HG03571 (cell line): ENCODE measurements around the gene CUBN.
"Not testable (repeated sequence)": the region's sequence is repeated elsewhere in the genome, so short reads cannot be mapped to it uniquely, and the experiment has no call there.

Experiments
- ATAC-seq: cut with Tn5 transposase; IDR thresholded peaks from one replicate; pipeline ENCODE4 v1.9.1; 2021; ENCODE audit not compliant: unreplicated experiment

Gene CUBN

DNA sequence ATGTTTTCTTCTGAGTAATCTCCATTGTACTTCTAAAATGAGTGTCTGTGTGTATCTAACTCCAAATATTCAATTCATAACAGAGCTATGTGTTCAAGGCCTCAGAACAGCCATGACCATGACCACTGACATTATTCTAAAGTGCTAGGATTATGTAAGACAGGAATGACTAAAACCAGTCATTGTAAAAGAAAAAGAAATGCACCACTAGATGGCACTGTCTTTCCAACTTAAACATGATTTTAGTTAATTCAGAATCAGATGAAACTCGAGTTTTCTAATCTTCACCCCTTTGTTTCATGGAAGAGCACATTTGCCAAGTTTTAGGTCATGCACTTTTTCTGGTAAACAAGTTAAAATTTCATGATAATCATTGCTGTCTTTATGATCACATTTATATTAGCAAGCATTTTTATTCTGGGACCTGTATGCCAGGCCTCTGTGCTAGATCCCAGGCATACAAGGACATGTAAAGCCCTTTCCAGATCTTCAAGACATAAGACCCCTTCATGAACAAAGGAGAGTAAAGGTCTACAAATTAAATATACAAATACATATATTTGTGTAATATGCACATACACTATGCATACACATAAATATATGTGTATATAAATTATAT, 286.2 kb downstream of the CUBN start:
- peak; percentile 52 for ATAC-seq

DNA sequence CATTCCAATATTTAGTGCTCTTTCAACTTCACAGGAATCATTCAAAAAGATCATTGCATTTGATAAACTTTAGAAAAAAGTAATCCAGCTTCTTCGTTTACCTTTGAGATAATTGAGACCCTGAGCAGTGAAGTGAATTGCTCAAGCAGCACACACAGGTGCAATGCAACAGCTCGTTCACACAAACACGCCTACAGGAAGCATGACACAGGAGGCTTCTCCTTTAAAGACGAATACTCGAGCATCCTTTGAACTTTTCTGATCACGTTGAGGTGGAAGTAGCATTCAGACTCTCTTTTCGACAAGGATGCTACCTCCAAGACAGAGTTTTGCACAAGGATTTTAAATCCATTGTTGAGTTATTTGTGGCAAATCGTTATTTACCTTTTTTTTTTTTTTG, 294.4 kb downstream of the CUBN start:
- no peak for ATAC-seq

DNA sequence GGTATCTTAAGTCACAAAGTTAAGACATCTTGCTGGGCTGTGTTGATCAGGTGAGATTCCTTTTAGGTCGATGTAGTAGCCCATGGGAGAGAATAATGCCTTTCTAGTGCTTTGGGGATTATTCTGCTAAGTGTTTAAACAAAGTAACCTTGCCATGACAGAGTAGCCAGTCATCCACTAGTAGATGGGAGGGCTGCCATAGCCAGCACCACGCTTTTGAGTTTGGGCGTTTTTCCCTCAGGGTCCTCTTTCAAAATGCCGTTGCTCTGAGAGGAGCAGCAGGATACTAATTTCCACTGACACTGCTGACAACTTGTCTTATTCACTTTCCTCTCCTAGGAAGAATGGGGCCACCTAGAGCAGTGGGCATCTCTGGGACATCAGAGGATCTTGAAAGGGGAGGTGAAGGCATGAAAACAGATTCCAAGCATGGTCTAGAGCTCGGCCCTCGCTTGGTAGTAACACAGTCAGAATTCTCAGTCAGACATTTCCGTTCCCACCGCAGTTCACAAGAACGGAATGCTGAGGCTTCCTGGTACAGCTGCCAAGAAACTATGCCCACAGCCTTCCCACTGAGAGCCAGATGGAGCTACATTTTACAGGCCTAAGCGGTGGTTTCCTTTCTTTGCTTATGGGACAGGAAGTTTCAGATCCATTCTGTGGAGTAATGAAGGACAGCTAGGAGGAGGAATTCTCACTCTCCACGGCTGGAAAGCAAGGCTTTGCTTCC, 297.1 kb downstream of the CUBN start:
- no peak for ATAC-seq

DNA sequence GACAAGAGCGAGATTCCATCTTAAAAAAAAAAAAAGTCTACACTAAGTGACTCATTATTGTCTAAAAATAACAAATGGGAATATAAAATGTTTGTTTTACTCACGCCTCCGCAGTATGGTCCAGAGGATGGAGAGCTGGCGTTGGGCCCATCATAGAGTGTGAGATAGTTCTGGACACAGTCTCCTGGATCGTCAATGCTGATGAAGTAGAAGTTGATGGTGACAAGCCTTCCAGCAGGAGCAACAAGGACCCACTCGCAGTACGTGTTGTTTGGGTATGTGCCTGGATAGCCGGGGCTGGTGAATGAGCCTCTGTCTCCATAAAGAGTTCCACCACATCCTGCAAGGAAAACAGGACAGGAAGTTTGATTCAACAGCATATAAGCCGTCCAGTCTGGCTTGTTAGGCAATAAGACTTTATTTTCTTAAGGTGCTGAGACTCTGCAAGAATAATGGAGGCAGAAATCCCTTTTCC, 300.9 kb downstream of the CUBN start:
- no peak for ATAC-seq

DNA sequence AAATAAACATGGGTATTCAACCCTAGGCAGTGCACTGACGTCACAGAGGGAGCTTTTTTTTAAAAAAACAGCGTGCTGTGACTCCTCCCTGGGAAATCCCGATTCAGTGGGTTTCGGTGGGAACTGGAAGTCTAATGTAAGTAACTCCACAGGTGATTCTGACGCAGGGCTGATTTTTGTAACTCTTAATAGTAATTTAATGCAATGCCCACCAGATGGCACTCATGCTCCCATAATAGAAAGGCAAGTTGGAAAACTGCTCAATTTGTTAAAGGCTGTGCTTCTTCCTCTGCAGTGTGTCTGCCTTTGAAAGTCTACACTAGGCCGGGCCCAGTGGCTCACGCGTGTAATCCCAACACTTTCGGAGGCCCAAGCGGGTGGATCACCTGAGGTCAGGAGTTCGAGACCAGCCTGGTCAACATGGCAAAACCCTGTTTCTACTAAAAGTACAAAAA, 301.5 kb downstream of the CUBN start:
- peak; percentile 57 for ATAC-seq

DNA sequence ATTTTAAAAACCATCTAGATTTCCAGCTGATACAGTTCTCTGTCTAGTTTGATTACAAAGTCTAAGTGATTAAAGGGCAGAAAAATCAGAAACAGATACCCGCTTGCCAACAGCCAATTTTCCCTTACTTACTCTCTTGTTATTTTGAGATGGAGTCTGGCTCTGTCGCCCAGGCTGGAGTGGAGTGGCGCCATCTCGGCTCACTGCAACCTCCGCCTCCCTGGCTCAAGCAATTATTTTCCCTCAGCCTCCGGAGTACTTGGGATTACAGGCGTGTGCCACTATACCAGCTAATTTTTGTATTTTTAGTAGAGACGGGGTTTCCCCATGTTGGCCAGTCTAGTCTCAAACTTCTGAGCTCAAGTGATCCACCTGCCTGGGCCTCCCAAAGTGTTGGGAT, 302.1 kb downstream of the CUBN start:
- not testable (repeated sequence) for ATAC-seq

DNA sequence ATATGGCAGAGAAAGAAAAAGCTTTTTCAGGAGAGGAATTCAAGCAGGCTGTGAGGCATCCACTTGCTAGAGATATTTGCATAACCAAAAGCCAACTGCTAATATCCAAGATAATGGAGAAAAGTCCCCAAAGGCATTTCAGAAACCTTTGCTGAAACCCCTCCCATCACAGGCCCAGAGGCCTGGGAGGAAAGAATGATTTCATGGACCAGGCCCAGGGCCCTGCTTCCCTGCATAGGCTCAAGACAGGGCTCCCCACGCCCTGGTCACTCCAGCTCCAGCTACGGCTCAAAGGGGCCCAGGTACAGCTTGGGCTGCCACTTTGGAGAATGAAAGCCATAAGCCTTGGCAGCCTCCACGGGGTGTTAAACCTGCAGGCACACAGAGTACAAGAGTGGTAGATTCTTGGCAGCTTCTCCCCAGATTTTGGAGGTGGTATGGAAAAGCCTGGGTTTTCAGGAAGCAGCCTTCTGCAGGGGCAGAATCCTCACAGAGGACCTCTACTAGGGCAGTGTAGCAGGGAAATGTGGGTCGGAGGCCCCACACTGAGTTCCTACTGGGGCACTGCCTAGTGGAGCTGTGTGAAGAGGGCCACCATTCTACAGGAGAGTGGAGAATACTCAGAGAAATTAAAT, 306.8 kb downstream of the CUBN start:
- ATAC-seq = no peak

DNA sequence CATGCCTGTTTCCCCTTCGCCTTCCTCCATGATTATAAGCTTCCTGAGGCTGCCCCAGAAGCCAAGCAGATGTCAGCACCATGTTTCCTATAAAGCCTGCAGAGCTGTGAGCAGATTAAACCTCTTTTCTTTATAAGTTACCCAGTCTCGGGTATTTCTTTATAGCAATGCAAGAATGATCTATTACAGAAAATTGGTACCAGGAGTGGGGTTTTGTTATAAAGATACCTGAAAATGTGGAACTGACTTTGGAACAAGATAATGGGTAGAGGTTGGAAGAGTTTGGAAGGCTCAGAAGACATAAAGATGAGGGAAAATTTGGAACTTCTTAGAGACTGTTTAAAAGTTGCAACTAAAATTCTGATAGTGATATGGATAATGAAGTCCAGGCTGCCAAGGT, 307.6 kb downstream of the CUBN start:
- ATAC-seq = no peak

DNA sequence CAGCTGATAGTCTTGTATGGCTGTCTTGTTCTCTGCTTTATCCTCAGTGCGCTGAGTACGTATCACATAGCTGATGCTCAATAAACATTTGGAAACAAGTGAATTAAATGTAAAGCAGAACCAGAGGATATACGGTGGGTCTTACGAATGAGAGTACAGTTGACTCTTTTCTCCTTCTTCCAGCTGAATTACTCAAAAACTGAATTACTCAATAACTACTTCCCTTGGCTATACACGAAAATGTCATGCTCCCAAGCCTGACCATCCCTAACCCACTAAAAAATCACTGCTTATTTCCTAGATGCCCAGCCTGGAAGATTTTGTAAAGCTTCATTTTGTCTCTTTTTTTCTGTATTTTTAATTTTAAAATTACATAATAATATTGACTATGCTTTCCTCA, 309.2 kb downstream of the CUBN start:
- ATAC-seq = no peak

DNA sequence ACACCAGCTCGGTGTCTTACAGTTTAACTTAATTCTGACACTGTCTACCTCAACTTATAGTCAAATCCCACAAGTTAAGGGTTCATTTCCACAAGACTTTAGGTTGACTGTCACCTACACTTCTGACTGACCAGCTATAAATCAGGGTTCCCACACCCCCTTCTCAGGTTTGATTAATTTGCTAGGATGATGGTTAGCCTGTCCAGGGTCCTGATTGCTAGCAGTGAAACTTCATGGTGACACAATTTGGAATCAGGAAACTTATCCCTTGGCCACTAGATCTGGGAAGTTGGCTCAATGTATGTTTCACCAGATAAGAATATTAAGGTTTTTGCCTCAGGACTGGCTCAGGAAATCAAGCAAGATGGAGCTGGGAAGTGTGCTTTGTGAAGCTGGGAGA, 309.6 kb downstream of the CUBN start:
- no peak for ATAC-seq

DNA sequence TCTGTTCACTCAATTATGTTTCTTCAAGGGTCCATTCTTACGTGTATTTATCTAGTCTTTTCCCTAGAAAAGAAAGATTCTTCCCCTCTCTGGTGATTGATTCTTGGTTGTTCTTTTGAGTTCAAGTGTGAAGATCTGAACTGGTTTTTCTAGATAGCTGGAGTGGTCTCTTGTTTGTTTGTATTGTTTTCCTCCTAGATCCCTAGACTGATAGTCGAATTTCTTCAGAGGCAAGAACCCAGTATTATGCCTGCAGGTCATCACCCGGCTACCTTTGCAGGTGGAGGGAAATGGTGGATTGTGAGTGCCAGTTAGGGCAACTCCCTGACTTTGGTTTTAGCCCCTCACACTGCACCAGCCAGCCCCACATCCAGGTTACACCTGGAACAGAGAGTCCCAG, 310.2 kb downstream of the CUBN start:
- no peak for ATAC-seq

DNA sequence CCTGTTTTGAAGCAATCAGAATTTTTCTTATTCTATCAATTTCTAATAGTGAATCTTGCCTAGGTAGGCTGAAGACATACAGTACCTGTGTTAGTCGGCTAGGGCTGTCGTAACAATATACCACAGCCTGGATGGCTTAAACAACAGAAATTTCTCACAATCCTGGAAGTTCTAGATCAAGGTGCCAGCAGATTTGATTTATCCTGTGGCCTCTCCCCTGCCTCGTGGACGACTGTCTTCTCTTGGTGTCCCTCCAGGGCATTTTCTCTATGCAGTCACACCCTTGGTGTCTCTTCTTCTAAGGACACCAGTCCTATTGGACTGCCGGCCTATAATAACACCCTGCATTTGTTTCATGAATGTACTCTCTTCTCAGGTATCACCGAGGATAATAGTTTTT, 310.6 kb downstream of the CUBN start:
- no peak for ATAC-seq

DNA sequence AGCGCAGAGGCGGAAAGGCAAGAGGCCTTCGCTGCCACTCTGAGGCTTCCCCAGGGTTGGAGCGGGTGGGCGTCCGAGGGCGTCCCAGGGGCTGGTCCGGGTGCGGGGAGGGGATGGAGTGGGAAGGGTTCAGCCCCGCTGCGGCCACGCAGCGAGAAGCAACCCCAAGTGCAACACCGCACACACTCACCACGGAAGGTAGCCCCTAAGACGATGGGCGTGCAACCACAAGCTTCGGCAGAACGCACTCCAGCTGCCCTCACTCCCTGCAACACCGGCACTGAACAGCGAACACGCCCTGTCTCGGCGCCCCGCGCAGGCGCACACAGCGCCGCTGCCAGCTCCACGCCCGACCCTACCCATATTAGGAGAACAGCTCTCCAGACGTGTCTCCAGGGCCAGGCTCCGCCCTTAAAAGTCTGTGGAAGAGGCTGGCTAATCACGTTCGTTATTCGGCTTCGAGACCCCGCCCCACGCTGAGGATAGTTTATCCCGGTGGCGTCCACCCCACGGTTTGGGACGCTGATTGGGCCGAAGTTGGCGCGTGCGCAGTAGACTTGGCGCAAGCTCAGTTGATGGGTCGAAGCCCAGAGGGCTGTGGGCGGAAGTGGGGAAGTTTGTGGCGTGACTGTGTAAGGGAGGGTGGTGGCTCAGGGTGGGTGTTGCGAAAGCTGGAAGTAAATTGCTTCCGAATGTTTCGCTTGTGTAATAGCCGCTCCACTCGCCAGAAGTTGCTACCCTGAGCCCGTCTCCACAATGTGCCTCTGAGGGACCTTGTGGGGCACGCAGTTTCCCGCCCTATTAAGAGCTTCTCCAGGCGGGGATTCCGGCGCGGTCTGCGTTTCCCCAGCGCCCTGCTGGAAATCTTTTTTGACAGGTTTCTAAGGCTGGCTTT, 312.2 kb downstream of the CUBN start, which contains the start of gene RSU1:
Gene RSU1, minus strand, starts transcription at position 300 of the 895 bp plus-strand sequence. CDS start 343 bp downstream, outside the sequence.
- ATAC-seq = peak; percentile 98

DNA sequence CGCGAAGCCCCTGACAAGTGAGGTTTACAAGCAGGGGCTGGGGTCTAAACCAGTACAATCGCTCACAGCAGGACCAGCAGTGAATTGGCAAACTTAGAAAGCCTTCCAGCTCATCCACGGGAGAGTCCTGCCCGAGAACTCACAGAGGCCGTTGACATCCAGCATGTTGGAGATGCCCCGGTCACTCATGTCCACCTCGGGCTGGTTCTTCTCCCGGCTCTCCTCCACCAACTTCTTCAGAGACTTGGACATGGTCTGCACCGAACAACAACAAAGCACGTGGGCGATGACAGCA, 312.8 kb downstream of the CUBN start:
- ATAC-seq = no peak

DNA sequence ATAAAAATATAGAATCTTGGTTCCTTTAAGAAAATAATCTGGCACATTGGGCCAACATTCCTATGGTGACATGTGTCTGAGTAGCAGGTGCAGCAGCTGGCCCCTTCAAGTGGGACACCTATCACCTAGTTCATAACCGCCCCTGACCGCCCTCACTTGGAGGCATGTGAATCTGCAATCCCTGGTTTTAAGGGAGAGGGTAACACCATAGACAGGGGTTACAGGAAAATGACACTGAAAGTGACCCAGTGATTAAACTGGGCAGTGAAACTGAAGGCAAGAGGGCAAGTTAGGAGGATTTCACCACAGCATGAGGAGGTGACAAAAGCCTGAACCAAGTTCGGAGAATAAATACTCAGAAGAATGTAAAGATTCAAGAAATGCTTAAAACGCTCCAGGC, 313.4 kb downstream of the CUBN start:
- no peak for ATAC-seq

DNA sequence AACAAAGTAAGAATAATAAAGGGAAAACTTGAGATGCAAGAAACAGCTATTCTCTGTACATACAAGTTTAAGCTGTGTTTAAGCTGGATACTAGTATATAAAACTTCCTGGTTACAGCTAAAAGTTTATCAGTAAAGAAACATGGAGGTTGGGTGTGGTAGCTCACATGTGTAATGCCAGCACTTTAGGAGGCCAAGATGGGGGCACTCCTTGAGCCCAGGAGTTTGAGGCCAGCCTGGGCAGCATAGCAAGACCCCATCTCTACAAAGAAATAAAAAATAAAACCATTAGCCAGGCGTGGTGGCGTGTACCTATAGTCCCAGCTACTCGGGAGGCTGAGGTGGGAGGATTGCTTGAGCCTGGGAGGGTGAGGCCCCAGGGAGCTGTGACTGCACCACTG, 315.6 kb downstream of the CUBN start:
- ATAC-seq = no peak

DNA sequence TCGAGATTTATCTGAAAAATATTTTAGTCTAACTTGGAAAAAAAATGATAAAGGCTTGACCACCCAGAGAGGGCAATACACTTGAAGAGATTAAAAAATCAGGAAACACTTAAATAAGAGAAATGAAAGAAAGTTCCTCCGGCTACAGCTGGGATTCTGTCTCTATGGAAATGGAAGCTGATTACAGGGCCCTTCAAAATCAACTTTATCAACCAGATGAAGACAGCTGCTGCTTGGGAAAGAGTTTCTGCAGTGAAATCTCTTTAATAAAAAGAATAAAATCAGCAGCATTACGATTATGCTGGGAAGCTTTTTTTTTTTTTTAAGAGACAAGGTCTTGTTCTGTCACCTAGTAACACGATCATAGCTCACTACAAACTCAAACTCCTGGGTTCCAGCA, 316.9 kb downstream of the CUBN start:
- no peak for ATAC-seq

DNA sequence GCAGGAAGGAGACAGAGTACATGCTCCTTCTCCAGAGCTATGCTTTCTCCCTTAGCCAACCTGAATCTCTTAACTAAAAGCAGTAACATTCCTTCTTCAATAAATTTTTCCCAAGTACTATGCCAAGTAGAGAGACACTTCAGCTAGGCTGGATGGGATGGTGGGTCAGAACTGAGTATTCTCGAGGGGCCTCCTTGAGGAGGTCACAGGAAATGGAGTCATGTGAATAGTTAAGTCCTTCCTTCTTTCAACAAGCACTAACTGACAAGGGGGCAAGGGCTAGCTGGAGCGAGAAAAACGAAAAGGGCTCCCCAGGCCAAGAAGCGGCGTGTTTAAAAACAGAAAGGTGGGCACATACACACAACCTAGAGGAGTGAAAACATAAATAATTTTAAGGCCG, 317.8 kb downstream of the CUBN start:
- ATAC-seq = no peak

DNA sequence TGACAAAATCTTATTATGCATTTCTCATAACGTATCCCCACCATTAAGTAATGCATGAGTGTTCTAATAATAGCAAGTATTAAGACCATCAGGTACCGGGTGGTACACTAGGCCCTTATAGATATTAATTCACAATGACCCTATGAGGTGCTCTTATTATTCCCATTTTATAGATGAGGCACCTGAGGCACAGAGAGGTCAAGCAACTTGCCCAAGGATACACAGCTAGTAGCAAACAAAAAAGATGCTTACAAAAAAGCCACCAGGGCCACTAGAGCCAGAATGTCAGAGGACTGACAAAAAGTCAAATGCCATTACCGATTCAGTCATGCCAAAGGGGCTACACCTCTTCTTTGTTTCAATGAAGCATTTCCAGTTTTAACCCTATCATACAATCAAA, 318.3 kb downstream of the CUBN start:
- no peak for ATAC-seq

DNA sequence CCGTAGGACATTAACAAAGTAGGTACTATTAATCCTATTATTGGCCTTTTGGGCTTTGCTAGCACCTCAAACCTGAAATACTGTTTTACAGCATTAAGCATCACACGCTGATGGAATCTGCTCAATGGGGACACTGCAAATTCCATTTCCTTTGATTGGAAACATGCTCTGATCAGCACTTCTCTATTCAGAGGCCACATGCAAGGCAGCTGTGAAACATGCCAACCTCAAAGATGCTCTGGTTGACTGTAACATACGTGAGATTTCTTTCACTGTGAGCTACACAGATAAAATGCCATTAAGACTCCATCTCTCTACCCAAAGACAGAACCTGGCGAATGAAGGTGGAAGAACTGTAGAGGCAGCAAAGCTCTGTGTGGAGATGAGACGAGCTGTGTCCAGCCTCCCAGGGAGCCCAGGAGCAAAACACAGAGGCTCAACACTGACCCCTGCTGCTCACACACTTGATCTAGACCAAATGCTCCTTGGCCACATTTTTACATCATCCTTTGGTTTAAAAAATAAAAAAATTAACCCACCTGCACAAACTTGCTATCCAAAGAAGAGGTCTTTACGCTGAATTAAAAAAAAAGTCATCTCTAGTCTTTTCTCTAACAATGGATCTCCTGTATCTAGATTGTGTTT, 320.4 kb downstream of the CUBN start:
- peak; percentile 60 for ATAC-seq

DNA sequence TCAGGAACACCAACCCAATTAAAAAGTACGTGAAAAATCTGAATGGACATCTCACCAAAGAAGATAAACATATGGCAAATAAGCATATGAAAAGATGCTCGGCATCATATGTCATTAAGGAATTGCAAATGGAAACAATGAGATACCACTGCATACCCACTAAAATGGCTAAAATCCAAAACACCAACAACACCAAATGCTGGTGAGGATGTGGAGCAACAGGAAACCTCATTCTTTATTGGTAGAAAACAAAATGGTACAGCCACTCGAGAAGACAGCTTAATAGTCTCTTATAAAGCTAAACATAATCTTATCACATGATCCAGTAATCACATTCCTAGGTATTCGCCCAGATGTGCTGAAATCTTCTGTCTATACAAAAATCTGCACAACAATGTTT, 325.5 kb downstream of the CUBN start:
- ATAC-seq = no peak
